ENCODE measurements around the gene FOLH1. TPM values are rescaled to one million over a fixed set of nuclear protein-coding genes. Genes with fewer than 3 reads are reported as not detected.
"Not testable (repeated sequence)": the region's sequence is repeated elsewhere in the genome, so short reads cannot be mapped to it uniquely, and the experiment has no call there.

The FOLH1 gene
- not detected in 2 replicates for total RNA-seq (2014; rRNA removed; shearing (Covaris generic))

DNA sequence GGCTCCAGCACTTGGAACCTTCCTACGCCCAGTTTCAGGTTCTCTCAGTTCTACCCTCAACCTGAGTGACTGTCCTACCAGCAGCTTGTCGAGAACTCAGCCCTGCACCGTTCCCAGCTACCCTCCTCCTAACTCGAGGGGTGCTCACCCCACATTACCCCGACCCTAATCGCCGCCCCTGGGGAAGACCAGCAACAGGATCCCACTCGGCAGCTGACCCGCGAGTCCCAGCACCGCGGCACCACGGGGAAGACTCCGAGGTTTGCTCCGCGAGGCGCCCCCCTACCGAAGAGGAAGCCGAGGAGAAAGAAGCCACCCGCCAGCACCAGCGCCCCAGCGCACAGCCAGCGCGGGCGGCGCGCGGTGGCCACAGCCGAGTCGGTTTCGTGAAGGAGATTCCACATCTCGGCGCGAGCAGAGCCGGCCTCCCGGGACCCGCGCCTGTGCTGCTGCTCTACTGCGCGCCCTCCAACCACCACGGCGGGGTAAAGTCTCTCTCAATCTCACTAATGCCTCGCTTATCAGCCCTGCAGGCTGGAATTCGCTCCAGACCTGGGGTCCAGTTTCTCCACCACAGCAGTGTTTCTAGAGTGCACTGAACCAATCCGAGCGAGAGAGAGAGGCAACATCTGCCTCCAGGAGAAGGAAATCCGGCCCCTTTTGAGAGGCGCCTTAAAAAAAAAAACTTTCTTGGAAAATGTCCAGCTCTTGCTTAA is at the start of gene FOLH1:
TSS of gene FOLH1 (minus strand) at position 597 of the 716 bp plus-strand sequence. CDS start at position 404, 193 bp downstream.
- no peaks in the 10 kb centered on the region for H3K27me3 ChIP-seq (ENCODE audit: control insufficient read depth, insufficient read depth, low read length)
- no peaks in the 10 kb centered on the region for H3K36me3 ChIP-seq (replicated peaks; ENCODE audit: control insufficient read depth, insufficient read depth, low read length)
- DNase-seq = peak; percentile 5
- H3K4me3 ChIP-seq (ENCODE audit: insufficient read depth, low read depth, low read length) = no peak within 1 kb of the TSS

DNA sequence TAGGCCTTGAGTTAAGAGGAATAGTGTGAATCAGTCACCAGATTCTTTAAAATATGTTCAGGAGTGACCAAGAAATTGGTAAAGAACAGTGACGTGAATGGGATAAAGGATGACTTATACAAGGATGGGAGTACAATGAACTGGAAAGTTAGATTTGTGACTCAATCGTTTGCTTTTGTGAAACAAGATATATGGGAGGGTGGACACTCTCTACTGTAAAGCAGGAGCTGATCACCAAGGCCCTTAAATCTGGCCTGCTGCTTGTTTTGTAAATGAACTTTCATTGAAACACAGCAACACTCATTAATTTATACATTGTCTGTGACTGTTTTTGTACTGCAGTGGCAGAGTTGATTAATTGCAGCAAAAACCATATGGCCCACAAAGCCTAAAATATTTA is 46.7 kb upstream of the FOLH1 start:
- H3K4me3 ChIP-seq (ENCODE audit: insufficient read depth, low read depth, low read length); H3K27me3 ChIP-seq (ENCODE audit: control insufficient read depth, insufficient read depth, low read length); DNase-seq; H3K36me3 ChIP-seq (replicated peaks; ENCODE audit: control insufficient read depth, insufficient read depth, low read length): not testable (repeated sequence)

DNA sequence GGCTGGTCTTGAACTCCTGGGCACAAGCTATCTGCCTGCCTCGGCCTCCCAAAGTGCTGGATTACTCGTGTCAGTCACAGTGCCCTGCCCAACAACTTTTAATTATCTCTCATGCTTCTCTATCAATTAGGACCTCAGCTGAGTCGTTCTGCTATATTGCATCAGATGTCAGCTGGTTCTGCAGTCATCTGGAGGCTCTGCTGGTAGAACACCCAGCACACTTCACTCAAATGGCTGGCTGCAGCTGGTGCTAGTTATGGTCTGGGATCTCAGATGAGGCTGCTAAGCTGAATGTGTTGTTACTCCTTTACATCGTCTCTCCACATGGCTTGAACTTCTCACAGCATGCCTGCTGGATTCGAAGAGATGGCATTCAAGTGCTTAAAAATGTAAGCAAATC is 42.8 kb upstream of the FOLH1 start:
- H3K4me3 ChIP-seq (ENCODE audit: insufficient read depth, low read depth, low read length); H3K36me3 ChIP-seq (replicated peaks; ENCODE audit: control insufficient read depth, insufficient read depth, low read length); DNase-seq; H3K27me3 ChIP-seq (ENCODE audit: control insufficient read depth, insufficient read depth, low read length): not testable (repeated sequence)

DNA sequence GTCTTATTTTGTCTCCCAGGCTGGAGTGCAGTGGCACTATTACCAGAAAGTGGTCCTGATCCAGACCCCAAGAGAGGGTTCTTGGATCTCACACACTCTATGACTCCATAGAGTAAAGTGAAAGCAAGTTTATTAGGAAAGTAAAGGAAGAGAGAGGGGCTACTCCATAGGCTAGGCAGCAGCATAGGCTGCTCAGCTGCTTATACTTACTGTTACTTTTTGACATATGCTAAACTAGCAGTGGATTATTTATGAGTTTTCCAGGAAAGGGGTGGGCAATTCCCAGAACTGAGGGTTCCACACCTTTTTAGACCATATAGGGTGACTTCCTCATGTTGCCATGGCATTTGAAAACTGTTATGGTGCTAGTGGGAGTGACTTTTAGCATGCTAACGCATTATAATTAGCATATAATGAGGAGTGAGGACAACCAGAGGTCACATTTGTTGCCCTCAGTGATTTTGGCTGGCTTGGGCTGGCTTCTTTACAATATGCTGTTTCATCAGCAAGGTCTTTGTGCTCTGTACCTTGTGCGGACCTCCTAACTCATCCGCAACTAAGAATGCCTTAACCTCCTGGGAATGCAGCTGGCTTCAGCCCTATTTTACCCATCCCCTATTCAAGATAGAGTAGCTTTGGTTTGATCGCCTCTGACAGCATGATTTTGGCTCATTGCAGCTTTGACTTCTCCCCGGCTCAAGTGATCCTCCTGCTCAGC is 42.2 kb upstream of the FOLH1 start:
- not testable (repeated sequence) for H3K27me3 ChIP-seq (ENCODE audit: control insufficient read depth, insufficient read depth, low read length); H3K4me3 ChIP-seq (ENCODE audit: insufficient read depth, low read depth, low read length); H3K36me3 ChIP-seq (replicated peaks; ENCODE audit: control insufficient read depth, insufficient read depth, low read length); DNase-seq

DNA sequence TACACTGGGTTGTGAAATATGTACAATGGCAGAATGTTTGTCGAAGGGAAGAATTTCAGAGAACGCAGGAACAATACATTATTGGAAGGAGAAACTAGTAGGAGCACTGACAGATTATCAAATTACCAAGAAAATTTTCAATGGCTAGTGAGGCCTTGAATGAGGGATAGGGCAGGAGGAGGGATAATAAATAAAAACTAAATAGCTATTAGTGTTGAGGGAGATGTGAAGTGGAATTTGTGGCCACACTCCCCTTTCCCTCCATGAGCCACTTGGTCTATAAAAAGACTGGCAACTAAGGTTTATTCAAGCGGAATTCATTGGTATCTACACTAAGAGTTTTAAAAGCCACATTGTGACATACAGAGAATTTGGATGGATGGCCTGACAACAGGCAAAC is 41.0 kb upstream of the FOLH1 start:
- not testable (repeated sequence) for DNase-seq; H3K4me3 ChIP-seq (ENCODE audit: insufficient read depth, low read depth, low read length); H3K27me3 ChIP-seq (ENCODE audit: control insufficient read depth, insufficient read depth, low read length); H3K36me3 ChIP-seq (replicated peaks; ENCODE audit: control insufficient read depth, insufficient read depth, low read length)

DNA sequence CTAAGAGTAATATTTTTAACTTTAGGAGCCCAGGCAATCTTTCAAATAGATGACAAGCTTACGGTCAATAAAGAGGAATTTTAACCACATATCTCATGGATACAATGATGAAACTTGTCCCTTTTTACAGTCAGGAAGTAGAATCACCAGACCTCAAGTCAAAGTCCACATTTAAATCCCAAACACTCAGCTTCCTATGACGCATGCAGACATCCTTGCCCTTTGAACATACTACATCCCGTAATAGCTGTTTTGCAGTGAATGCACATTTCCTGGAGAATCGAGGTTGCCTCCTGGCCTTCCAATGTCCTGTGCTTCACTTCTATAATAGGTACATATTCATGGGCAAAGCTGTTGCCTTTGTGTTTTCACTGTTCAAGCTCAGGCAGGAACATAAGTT is 25.3 kb upstream of the FOLH1 start:
- not testable (repeated sequence) for H3K4me3 ChIP-seq (ENCODE audit: insufficient read depth, low read depth, low read length); H3K36me3 ChIP-seq (replicated peaks; ENCODE audit: control insufficient read depth, insufficient read depth, low read length); DNase-seq; H3K27me3 ChIP-seq (ENCODE audit: control insufficient read depth, insufficient read depth, low read length)

DNA sequence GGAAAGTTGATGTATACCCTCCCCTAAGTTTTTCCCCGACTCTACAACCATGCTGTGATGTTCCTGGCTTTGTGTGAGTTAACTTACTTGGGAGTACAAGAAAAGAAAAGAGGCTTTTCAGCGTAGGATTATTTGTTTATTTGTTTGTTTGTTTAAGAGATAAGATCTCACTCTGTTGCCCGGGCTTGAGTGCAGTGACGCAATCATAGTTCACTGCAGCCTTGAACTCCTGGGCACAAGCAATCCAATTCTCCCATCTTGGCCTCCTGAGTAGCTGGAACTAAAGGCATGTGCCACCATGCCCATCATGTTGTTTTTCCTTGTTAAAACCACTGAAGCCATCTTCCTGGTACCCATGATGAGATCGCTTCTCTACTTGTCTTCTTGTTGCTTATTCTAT is 24.6 kb upstream of the FOLH1 start:
- H3K36me3 ChIP-seq (replicated peaks; ENCODE audit: control insufficient read depth, insufficient read depth, low read length); H3K27me3 ChIP-seq (ENCODE audit: control insufficient read depth, insufficient read depth, low read length); H3K4me3 ChIP-seq (ENCODE audit: insufficient read depth, low read depth, low read length); DNase-seq: not testable (repeated sequence)

DNA sequence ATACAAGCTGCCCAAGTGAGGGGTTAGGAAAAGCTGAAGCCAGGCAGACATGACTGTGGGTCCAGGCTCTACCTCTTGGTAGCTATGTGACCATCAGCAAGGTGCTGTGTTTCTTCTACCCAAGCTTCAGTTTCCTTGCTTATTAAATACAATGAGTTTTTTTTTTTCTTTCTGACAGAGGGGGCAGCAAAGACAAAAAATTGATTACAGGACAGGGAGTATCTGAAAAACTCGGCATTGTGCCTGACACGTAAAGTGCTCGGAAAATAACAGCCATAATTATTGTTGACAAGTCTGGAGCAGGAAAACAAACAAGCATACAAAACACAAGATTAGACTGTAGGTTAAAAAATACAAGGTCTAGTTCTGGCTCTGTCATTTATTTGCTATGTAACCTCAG is 23.3 kb upstream of the FOLH1 start:
- DNase-seq; H3K36me3 ChIP-seq (replicated peaks; ENCODE audit: control insufficient read depth, insufficient read depth, low read length); H3K4me3 ChIP-seq (ENCODE audit: insufficient read depth, low read depth, low read length); H3K27me3 ChIP-seq (ENCODE audit: control insufficient read depth, insufficient read depth, low read length): not testable (repeated sequence)

DNA sequence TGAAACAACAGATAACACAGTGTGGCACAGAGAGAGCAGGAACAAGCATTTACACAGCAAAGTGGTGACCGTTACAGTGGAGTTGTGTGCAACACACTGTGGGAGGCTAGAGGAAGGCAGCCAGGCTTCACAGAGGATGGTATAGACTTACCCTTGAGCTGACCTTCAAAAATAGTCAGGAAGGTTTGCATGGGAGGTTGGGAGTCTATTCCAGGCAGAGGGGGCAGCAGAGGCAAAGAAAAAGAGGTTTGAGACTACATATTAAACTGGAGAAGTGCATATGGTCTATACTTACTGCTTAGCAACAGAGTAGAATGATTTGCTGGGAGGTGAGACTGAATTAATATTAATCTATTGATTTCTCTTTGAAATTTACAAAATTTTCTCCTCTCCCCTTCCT is 22.1 kb upstream of the FOLH1 start:
- H3K36me3 ChIP-seq (replicated peaks; ENCODE audit: control insufficient read depth, insufficient read depth, low read length) = not testable (repeated sequence)

DNA sequence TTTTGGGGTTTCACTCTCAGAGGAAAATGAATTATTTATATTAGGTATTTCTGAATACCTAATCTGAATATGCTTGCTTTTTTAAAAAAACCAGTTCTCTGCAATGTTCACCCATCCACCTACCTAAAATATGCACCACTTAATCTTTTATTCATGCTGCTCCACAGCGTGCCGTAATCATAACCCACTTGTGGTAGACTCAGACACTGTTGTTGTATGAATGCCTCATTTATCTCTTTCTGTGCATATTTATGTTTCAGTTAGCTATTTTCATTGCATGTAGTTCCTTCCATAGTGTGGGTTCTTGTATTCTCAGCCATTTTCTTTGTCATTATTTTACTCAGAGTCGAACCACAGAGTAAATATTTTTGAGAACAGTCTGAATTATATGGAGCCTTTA is 21.6 kb upstream of the FOLH1 start:
- not testable (repeated sequence) for H3K27me3 ChIP-seq (ENCODE audit: control insufficient read depth, insufficient read depth, low read length); DNase-seq; H3K36me3 ChIP-seq (replicated peaks; ENCODE audit: control insufficient read depth, insufficient read depth, low read length); H3K4me3 ChIP-seq (ENCODE audit: insufficient read depth, low read depth, low read length)

More for the DNA sequence above, 22.1 kb upstream of the FOLH1 start:
- not testable (repeated sequence) for H3K27me3 ChIP-seq (ENCODE audit: control insufficient read depth, insufficient read depth, low read length); H3K4me3 ChIP-seq (ENCODE audit: insufficient read depth, low read depth, low read length); DNase-seq

DNA sequence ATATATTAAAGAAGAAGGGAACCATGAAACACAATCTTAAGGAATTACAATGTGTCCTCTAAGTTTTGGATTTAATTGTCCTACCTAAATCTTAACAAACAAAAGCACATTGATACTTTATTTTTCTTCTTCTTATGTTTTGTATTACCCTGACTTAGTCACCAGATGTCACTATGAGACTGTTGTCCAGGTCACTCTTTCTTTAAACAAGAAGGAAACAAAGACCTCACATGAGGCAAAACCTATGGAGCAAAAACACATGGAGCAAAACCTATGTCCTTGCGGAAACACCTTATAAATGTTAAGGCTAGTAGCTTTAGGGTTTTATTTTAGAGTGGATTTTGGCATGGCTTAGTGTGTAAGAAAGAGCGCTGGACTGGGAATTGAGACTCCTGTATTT is 20.7 kb upstream of the FOLH1 start:
- not testable (repeated sequence) for H3K27me3 ChIP-seq (ENCODE audit: control insufficient read depth, insufficient read depth, low read length); DNase-seq; H3K36me3 ChIP-seq (replicated peaks; ENCODE audit: control insufficient read depth, insufficient read depth, low read length); H3K4me3 ChIP-seq (ENCODE audit: insufficient read depth, low read depth, low read length)

DNA sequence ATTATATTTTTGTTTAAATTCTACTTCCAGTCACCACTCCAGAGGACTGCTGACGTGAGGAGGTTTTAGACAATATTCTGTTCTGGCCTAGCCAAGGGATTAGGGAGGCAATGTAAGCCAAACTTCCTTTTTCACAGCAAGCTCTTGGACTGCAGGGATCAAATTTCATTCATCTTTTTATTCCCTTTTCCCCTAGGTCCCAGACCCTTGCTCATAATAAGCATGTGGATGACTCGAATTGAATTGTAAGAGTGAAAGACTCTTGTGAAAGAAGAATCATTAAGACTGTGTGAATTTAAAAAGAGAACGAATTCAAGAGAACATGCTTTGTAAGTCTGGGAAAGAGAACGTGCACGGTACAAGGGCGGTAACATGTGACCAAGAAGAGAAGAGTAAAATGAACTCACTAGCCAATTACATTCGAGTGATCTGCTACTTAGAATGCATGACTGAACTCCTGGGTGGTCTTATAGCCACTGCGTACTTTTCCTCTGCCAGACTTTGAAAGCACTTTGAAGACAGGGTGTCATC is 16.9 kb upstream of the FOLH1 start:
- H3K36me3 ChIP-seq (replicated peaks; ENCODE audit: control insufficient read depth, insufficient read depth, low read length); DNase-seq; H3K27me3 ChIP-seq (ENCODE audit: control insufficient read depth, insufficient read depth, low read length); H3K4me3 ChIP-seq (ENCODE audit: insufficient read depth, low read depth, low read length): not testable (repeated sequence)

DNA sequence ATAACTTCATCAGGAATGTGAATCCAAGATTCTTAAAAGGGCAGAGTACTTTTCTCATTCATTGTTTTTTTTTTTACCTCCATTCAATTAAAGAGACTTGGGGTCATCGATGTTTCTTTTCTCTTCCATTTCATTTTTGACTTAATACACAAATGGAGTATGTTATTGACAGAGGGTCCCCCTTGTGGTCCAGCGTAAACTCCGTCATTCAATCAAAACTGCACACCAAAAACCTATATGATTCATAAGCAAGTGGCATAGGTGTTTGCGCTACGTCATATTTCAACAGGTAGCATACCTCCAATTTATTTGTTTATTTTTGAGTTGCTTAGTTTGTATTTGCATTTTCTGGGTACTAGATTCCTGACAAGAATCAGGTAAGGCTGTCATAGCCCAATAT is 12.7 kb upstream of the FOLH1 start:
- DNase-seq = no peak
- Histone ChIP-seq H3K27me3 (ENCODE audit: control insufficient read depth, insufficient read depth, low read length) (no peaks in the 10 kb centered on the region), H3K4me3 (ENCODE audit: insufficient read depth, low read depth, low read length) (no peak overlapping the region), H3K36me3 (replicated peaks; ENCODE audit: control insufficient read depth, insufficient read depth, low read length) (no peaks in the 10 kb centered on the region)

DNA sequence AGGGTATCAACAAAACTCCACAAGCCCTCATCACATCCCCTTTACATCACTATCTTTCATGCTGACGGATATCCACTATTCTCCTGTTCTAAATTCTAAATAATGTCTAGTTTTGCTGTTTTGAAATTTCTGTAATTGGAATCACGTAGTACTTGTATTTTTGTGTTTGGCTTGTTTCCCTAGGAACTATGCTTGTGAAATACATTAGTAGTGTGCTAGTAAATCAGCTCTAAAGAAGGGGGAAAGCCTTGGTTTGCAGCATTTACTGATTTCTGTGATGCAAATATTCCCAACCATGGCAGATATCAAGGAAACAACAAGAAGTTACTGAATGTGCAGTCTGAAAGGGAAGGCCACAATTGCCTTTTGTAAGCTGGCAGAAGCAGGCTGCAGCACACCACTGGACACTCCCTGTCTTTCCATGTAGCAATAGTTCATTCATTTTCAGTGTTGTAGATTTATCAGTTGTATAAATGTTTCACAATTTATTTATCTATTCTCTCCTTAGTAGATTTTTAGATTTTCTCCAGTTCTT is 4.7 kb upstream of the FOLH1 start:
- H3K4me3 ChIP-seq (ENCODE audit: insufficient read depth, low read depth, low read length) = no peak overlapping the region
- H3K36me3 ChIP-seq (replicated peaks; ENCODE audit: control insufficient read depth, insufficient read depth, low read length) = no peaks in the 10 kb centered on the region
- DNase-seq = no peak
- no peaks in the 10 kb centered on the region for H3K27me3 ChIP-seq (ENCODE audit: control insufficient read depth, insufficient read depth, low read length)

DNA sequence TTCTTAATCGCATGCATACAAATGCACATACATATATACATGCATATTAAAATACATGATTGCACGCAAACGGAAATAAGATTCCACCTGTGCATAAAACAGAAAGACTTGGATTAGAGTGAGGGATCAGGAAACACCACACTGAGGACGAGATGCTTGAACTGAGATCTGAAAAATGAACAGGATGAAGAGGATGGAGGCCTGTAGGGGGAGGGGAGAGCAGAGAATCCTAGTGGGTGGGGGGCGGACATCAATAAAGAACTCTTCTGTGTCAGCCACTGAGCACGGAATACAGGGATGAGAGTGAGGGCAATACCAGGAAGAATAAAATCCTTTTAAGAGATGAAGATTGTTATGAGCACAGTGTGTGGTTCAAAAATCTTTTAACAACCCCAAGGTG is 1.4 kb downstream of the FOLH1 start:
- not testable (repeated sequence) for H3K4me3 ChIP-seq (ENCODE audit: insufficient read depth, low read depth, low read length); H3K27me3 ChIP-seq (ENCODE audit: control insufficient read depth, insufficient read depth, low read length); H3K36me3 ChIP-seq (replicated peaks; ENCODE audit: control insufficient read depth, insufficient read depth, low read length); DNase-seq
